HEK293 (cell line): ENCODE measurements around the gene PLAGL1.

Source experiments
- CTCF ChIA-PET: fragments of 350-600 bp; formaldehyde crosslinking; extraction: SDS; loops from one replicate; lab custom pipeline; 2021; ENCODE audit warnings: antibody characterized with exemption; lab: Yijun Ruan, JAX
- POLR2A ChIA-PET: fragments of 300-600 bp; formaldehyde crosslinking; extraction: SDS; loops from one replicate; lab custom pipeline; 2020; ENCODE audit warnings: antibody characterized with exemption, inconsistent platforms; lab: Yijun Ruan, JAX
- H3K27ac ChIP-seq: fragments of 200-500 bp; sonication (Bioruptor generic); 2 replicates; pipeline ENCODE4 v1.5.1; 2014; ENCODE audit warnings: low read depth, low read length, control low read depth, inconsistent platforms; ENCODE audit errors: extremely low read depth
- H3K36me3 ChIP-seq, 2 experiments: fragments of 200-500 bp in 1 of 2; sonication (Bioruptor generic) in 1 of 2; 1 replicate in 1 of 2; 2 replicates in 1 of 2; pipeline ENCODE4 v1.5.1; 2014 to 2017; ENCODE audit warnings: inconsistent platforms in 2 of 2, low read length in 2 of 2; ENCODE audit not compliant: control insufficient read depth in 2 of 2, insufficient read depth in 1 of 2
- H3K4me1 ChIP-seq: fragments of 200-500 bp; sonication (Bioruptor generic); 2 replicates; pipeline ENCODE4 v1.5.1; 2014; ENCODE audit warnings: mild to moderate bottlenecking, low read length, inconsistent platforms; ENCODE audit not compliant: control insufficient read depth, insufficient read depth
- H3K4me3 ChIP-seq: 2 replicates; pipeline ENCODE4 v1.5.1; 2011; ENCODE audit warnings: low read depth, mild to moderate bottlenecking, control low read depth, low read length, moderate library complexity
- H3K9me3 ChIP-seq: fragments of 200-500 bp; sonication (Bioruptor generic); 2 replicates; pipeline ENCODE4 v1.5.1; 2014; ENCODE audit warnings: low read depth, low read length, inconsistent platforms; ENCODE audit not compliant: control insufficient read depth, insufficient read depth
- CTCF ChIP-seq: fragments of 450-650 bp; formaldehyde crosslinking; IDR thresholded peaks from 2 replicates; pipeline ENCODE4 v1.5.1; 2016; ENCODE audit warnings: missing biosample characterization, missing genetic modification characterization
- ELK4 ChIP-seq: IDR thresholded peaks from 2 replicates; pipeline ENCODE4 v1.6.1; 2011; ENCODE audit warnings: mild to moderate bottlenecking, low read depth, low read length, borderline replicate concordance
- SALL2 ChIP-seq: fragments of 450-650 bp; formaldehyde crosslinking; IDR thresholded peaks from 2 replicates; pipeline ENCODE4 v1.5.0; 2017; ENCODE audit warnings: missing biosample characterization, mild to moderate bottlenecking, missing genetic modification characterization, borderline replicate concordance
- SP3 ChIP-seq: fragments of 450-650 bp; formaldehyde crosslinking; IDR thresholded peaks from 2 replicates; pipeline ENCODE4 v1.5.1; 2016; ENCODE audit warnings: missing biosample characterization, missing genetic modification characterization
- SP7 ChIP-seq: fragments of 450-650 bp; formaldehyde crosslinking; IDR thresholded peaks from 2 replicates; pipeline ENCODE4 v1.5.1; 2016; ENCODE audit warnings: missing biosample characterization, missing genetic modification characterization
- ZBTB48 ChIP-seq: fragments of 450-650 bp; formaldehyde crosslinking; IDR thresholded peaks from 2 replicates; pipeline ENCODE4 v1.5.1; 2016; ENCODE audit warnings: missing biosample characterization, missing genetic modification characterization
- ZBTB6 ChIP-seq: fragments of 450-650 bp; formaldehyde crosslinking; IDR thresholded peaks from 2 replicates; pipeline ENCODE4 v1.5.1; 2017; ENCODE audit warnings: missing biosample characterization, missing genetic modification characterization
- ZBTB7A ChIP-seq: fragments of 450-650 bp; formaldehyde crosslinking; IDR thresholded peaks from 2 replicates; pipeline ENCODE4 v1.5.1; 2016; ENCODE audit warnings: low read depth, missing biosample characterization, missing genetic modification characterization
- ZFP69B ChIP-seq: fragments of 450-650 bp; formaldehyde crosslinking; IDR thresholded peaks from 2 replicates; pipeline ENCODE4 v1.5.1; 2016; ENCODE audit warnings: missing biosample characterization, missing genetic modification characterization
- ZIC2 ChIP-seq: fragments of 450-650 bp; formaldehyde crosslinking; IDR thresholded peaks from 2 replicates; pipeline ENCODE4 v1.5.1; 2016; ENCODE audit warnings: missing biosample characterization, missing genetic modification characterization
- ZNF133 ChIP-seq: fragments of 450-650 bp; formaldehyde crosslinking; IDR thresholded peaks from 2 replicates; pipeline ENCODE4 v1.5.1; 2016; ENCODE audit warnings: missing biosample characterization, missing genetic modification characterization
- ZNF146 ChIP-seq: fragments of 450-650 bp; formaldehyde crosslinking; IDR thresholded peaks from 2 replicates; pipeline ENCODE4 v1.5.1; 2016; ENCODE audit warnings: missing biosample characterization, missing genetic modification characterization
- ZNF266 ChIP-seq: fragments of 450-650 bp; formaldehyde crosslinking; IDR thresholded peaks from 2 replicates; pipeline ENCODE4 v1.5.1; 2016; ENCODE audit warnings: missing biosample characterization, missing genetic modification characterization, low read depth
- ZNF292 ChIP-seq: fragments of 450-650 bp; formaldehyde crosslinking; IDR thresholded peaks from 2 replicates; pipeline ENCODE4 v1.5.1; 2016; ENCODE audit warnings: low read depth, missing biosample characterization, missing genetic modification characterization, borderline replicate concordance
- ZNF324 ChIP-seq: fragments of 450-650 bp; formaldehyde crosslinking; IDR thresholded peaks from 2 replicates; pipeline ENCODE4 v1.5.1; 2016; ENCODE audit warnings: missing biosample characterization, missing genetic modification characterization
- ZNF416 ChIP-seq: fragments of 450-650 bp; formaldehyde crosslinking; IDR thresholded peaks from 2 replicates; pipeline ENCODE4 v1.5.1; 2016; ENCODE audit warnings: missing biosample characterization, missing genetic modification characterization
- ZNF488 ChIP-seq: fragments of 450-650 bp; formaldehyde crosslinking; IDR thresholded peaks from 2 replicates; pipeline ENCODE4 v1.5.1; 2016; ENCODE audit warnings: missing biosample characterization, missing genetic modification characterization
- ZNF585B ChIP-seq: fragments of 450-650 bp; formaldehyde crosslinking; IDR thresholded peaks from 2 replicates; pipeline ENCODE4 v1.5.1; 2016; ENCODE audit warnings: missing biosample characterization, missing genetic modification characterization
- ZNF621 ChIP-seq: fragments of 450-650 bp; formaldehyde crosslinking; IDR thresholded peaks from 2 replicates; pipeline ENCODE4 v1.5.1; 2017; ENCODE audit warnings: missing biosample characterization, missing genetic modification characterization
- ZNF677 ChIP-seq: fragments of 450-650 bp; IDR thresholded peaks from 2 replicates; pipeline ENCODE4 v1.5.0; 2018; ENCODE audit warnings: missing biosample characterization, mild to moderate bottlenecking, missing genetic modification characterization, moderate library complexity
- ZNF768 ChIP-seq: fragments of 450-650 bp; formaldehyde crosslinking; IDR thresholded peaks from 2 replicates; pipeline ENCODE4 v1.5.1; 2018; ENCODE audit warnings: missing biosample characterization, mild to moderate bottlenecking, missing genetic modification characterization
- ZNF791 ChIP-seq: fragments of 450-650 bp; formaldehyde crosslinking; IDR thresholded peaks from 2 replicates; pipeline ENCODE4 v1.5.1; 2016; ENCODE audit warnings: missing biosample characterization, missing genetic modification characterization
- ZSCAN16 ChIP-seq: fragments of 450-650 bp; formaldehyde crosslinking; IDR thresholded peaks from 2 replicates; pipeline ENCODE4 v1.5.1; 2016; ENCODE audit warnings: missing biosample characterization, missing genetic modification characterization

PLAGL1 gene

GRCh38 chr6:144023216-144023615 lies 15.2 kb upstream of the PLAGL1 start (continued):
- no peak for TF ChIP-seq ZNF266
- no peak for TF ChIP-seq ZNF585B (tag by site-specific recombination)

- POLR2A ChIA-PET: no interaction called here
- H3K4me1 ChIP-seq: no peaks in the 10 kb centered on the region
- CTCF ChIA-PET: interaction anchor here (0.9 to 1.7 kb wide), 2 partner anchors 78 to 80 kb away, joined by 3 to 7 read pairs; no protein-coding TSS in a partner anchor
- no peak overlapping the region for H3K4me3 ChIP-seq
- H3K9me3 ChIP-seq: no peaks in the 10 kb centered on the region
- no peak overlapping the region for H3K27ac ChIP-seq
- H3K36me3 ChIP-seq: no peaks in the 10 kb centered on the region
- TF ChIP-seq ZNF292 (tag by site-specific recombination) (no peak), SP7 (tag by site-specific recombination) (no peak), ZNF677 (no peak), ZNF133 (tag by site-specific recombination) (no peak), ZNF146 (tag by site-specific recombination) (no peak), ZBTB48 (tag by site-specific recombination) (no peak), ZNF791 (no peak), ZIC2 (tag by site-specific recombination) (no peak), ZBTB6 (tag by site-specific recombination) (no peak), CTCF (tag by site-specific recombination) (no peak), ZSCAN16 (no peak), ELK4 (no peak), SP3 (tag by site-specific recombination) (no peak), ZNF416 (tag by site-specific recombination) (no peak), ZNF768 (tag by site-specific recombination) (no peak), ZFP69B (no peak), SALL2 (tag by site-specific recombination) (no peak)
These were observed 11.9 kb upstream of the PLAGL1 start for GRCh38 chr6:144019929-144020328.

- no peaks in the 10 kb centered on the region for H3K4me1 ChIP-seq
- POLR2A ChIA-PET: no interaction called here
- H3K4me3 ChIP-seq: no peak overlapping the region
- no peaks in the 10 kb centered on the region for H3K9me3 ChIP-seq
- H3K36me3 ChIP-seq: no peaks in the 10 kb centered on the region
- H3K27ac ChIP-seq: no peak overlapping the region
- no peak for TF ChIP-seq ZBTB48 (tag by site-specific recombination)
- no peak for TF ChIP-seq ZNF621 (tag by site-specific recombination)
- no peak for TF ChIP-seq ZNF324 (tag by site-specific recombination)
- TF ChIP-seq ZIC2 (tag by site-specific recombination): no peak
- no peak for TF ChIP-seq ZNF488 (tag by site-specific recombination)
- TF ChIP-seq ZBTB7A (tag by site-specific recombination): no peak
- CTCF ChIA-PET: interaction anchor here (0.6 to 1.5 kb wide), 3 partner anchors 9 to 441 kb away, joined by 3 to 5 read pairs (median 3); no protein-coding TSS in a partner anchor
These were observed 9.4 kb upstream of the PLAGL1 start for GRCh38 chr6:144017166-144018094.
